Tibial nerve (tissue), 4 donors: ENCODE measurements around the gene PRPSAP2. TPM values are rescaled to one million over a fixed set of nuclear protein-coding genes. Genes with fewer than 3 reads are reported as not detected.
"Not testable (repeated sequence)": the region's sequence is repeated elsewhere in the genome, so short reads cannot be mapped to it uniquely, and the experiment has no call there.

Experiments
- DNase-seq, 2 donors: peaks; one replicate each; pipeline ENCODE4 v3.0.0-alpha.2; 2019; ENCODE audit warnings: low spot score in 2 of 2
- H3K27ac ChIP-seq, 4 donors: fragments of 200-600 bp; sonication (generic) in 3 of 4; one replicate each; pipeline ENCODE4 v1.5.1; 2017 to 2019; ENCODE audit warnings: mild to moderate bottlenecking in 1 of 4
- H3K27me3 ChIP-seq, 2 donors: fragments of 200-600 bp; sonication (generic) in 1 of 2; one replicate each; pipeline versions ENCODE4 v1.5.1 to v1.6.0; 2017 to 2019
- H3K36me3 ChIP-seq, 3 donors: fragments of 200-600 bp; sonication (generic); one replicate each; pipeline ENCODE4 v1.5.1; 2018 to 2019
- H3K4me1 ChIP-seq, 4 donors: fragments of 200-600 bp; sonication (generic) in 3 of 4; one replicate each; pipeline ENCODE4 v1.5.1; 2017 to 2019
- H3K4me3 ChIP-seq, 4 donors: fragments of 200-600 bp; sonication (generic) in 3 of 4; one replicate each; pipeline ENCODE4 v1.5.1; 2017 to 2019; ENCODE audit warnings: mild to moderate bottlenecking in 1 of 4, moderate library complexity in 1 of 4
- H3K9me3 ChIP-seq, 4 donors: fragments of 200-600 bp; sonication (generic) in 3 of 4; one replicate each; pipeline ENCODE4 v1.5.1; 2017 to 2019
- CTCF ChIP-seq, 5 experiments: fragments of 200-600 bp in 3 of 5; fragments of 450-650 bp in 2 of 5; sonication (generic) in 3 of 5; IDR thresholded peaks; one replicate each; pipeline ENCODE4 v1.5.1; 2016 to 2019; ENCODE audit warnings: antibody characterized with exemption in 5 of 5, mild to moderate bottlenecking in 3 of 5, moderate library complexity in 2 of 5
- EP300 ChIP-seq, 2 donors: sonication (generic); formaldehyde crosslinking; IDR thresholded peaks; one replicate each; pipeline ENCODE4 v1.6.1; 2017; ENCODE audit warnings: antibody characterized with exemption in 2 of 2, mild to moderate bottlenecking in 1 of 2
- POLR2A ChIP-seq, 2 donors: fragments of 450-650 bp; IDR thresholded peaks; one replicate each; pipeline ENCODE4 v1.6.1; 2017; ENCODE audit warnings: antibody characterized with exemption in 2 of 2, mild to moderate bottlenecking in 2 of 2, moderate library complexity in 2 of 2
- WGBS, 2 donors: methylation state at CpG; one replicate each; pipeline ENCODE4 v1.1.5; 2018; 5-methylcytosine and 5-hydroxymethylcytosine counted together
- total RNA-seq, 4 donors: library from RNA; depleted of rRNA; stranded (reverse); fragments of >200 nt; gene quantifications; one replicate each; pipeline ENCODE4 v1.1.0, GENCODE V29; 2016

The PRPSAP2 gene
- total RNA-seq, result 10 to 100 TPM; 31.4 to 35.1 (median 33.7) TPM

DNA sequence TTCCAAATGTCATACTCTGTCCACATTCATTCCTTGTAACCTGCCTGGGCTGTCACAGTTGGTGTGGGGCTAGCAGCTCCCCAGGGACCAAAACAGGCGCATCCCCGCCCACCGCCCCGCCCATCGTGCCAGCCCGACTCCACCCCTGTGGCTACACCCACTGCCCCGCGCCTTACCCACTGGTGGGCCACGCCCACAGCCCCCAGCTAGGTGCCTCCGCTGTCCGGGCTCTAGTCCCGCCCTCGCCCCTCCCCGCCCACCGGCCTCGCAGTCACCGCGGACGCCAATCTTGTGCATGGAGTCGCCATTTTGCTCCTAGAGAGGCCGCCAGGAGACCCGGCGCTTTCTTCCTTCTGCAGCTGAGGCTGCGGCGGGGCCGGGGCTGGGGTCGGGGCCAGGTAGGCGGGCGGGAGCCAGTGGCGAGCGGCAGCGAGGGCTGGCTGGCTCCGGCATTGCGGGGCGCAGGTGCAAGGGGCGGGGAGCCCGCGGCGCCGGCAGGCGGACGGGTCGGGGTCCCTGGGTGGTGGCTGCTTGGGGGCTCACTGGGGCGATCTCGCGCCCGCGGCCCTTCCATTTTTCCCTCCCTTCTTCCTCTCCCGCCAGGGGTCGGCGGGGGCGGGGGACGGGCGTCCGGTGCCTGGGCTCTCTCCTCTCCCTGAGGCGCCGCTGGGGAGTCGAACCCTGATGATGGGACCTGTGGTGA lies at the start of gene PRPSAP2:
Gene PRPSAP2 (plus strand): TSS at position 268 of the 703 bp plus-strand sequence. CDS start 7,703 bp downstream, outside the sequence.
- H3K4me3 ChIP-seq, result peak within 1 kb of the TSS; percentile 65 to 88 (median 80)
- peaks cover 0 to 43% (median 22%) of the 10 kb centered on the region in 4 donors for H3K4me1 ChIP-seq
- WGBS, 2 donors, result 0 to 1% methylated on average over 21 to 33 of the region's 58 CpGs
- H3K36me3 ChIP-seq, result no peaks in the 10 kb centered on the region
- H3K27me3 ChIP-seq, result no peaks in the 10 kb centered on the region
- H3K27ac ChIP-seq, result peak within 1 kb of the TSS; percentile 84 to 97 (median 93)
- TF ChIP-seq POLR2A (IDR thresholded peaks at IDR 0.05) (peak in 1 of 2 donors; percentile 39), EP300 (IDR thresholded peaks at IDR 0.05) (peak in 1 of 2 donors; percentile 77), CTCF (IDR thresholded peaks at IDR 0.05) (no peak)
- H3K9me3 ChIP-seq, result no peaks in the 10 kb centered on the region
- DNase-seq, result peak; percentile 87 to 93

GRCh38 chr17:18815924-18816323 lies 42.0 kb upstream of the PRPSAP2 start:
- DNase-seq, H3K36me3 ChIP-seq, H3K27me3 ChIP-seq, H3K9me3 ChIP-seq, H3K4me3 ChIP-seq, H3K27ac ChIP-seq, H3K4me1 ChIP-seq: not testable (repeated sequence)
- WGBS, 2 donors, result 72 to 74% methylated on average over 3 of the region's 3 CpGs

GRCh38 chr17:18816489-18817371 lies 41.2 kb upstream of the PRPSAP2 start:
- H3K36me3 ChIP-seq, H3K4me1 ChIP-seq, H3K4me3 ChIP-seq, H3K9me3 ChIP-seq, H3K27ac ChIP-seq, H3K27me3 ChIP-seq: not testable (repeated sequence)
- peak in 1 of 2 donors; percentile 83 for DNase-seq
- 47 to 50% methylated on average over 9 of the region's 9 CpGs for WGBS, 2 donors
- peak; percentile 28 to 62 (median 55) for TF ChIP-seq CTCF (IDR thresholded peaks at IDR 0.05)

GRCh38 chr17:18821430-18821829 lies 36.5 kb upstream of the PRPSAP2 start:
- not testable (repeated sequence) for H3K36me3 ChIP-seq, H3K4me3 ChIP-seq, H3K9me3 ChIP-seq, H3K4me1 ChIP-seq, H3K27ac ChIP-seq, DNase-seq, H3K27me3 ChIP-seq
- WGBS, 2 donors, result 60 to 75% methylated on average over 3 of the region's 3 CpGs

GRCh38 chr17:18827613-18828012 lies 30.3 kb upstream of the PRPSAP2 start:
- not testable (repeated sequence) for H3K27ac ChIP-seq
- WGBS, 2 donors, result no CpG with 5 or more reads among the region's 1 CpG

DNA sequence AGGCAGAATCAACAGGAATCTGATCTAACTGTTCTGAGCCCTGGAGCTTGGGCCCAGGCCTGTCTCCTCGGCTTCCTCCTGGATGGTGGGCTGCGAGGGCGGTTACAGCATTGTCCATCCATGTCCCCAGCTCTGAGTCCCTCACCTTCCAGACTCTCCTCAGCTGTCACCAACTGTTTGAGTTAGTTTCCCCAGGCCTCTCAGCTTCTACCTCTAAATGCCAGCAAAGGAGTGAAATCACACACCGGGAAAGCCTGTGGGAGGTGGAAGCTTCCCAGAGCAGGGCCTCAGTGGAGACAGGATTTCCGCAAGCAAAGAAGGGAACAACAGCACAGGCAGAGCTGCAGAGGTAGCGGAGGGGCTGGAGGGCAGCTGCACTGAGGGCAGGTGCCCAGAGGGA lies 9.4 kb upstream of the PRPSAP2 start:
- no peak for TF ChIP-seq EP300 (IDR thresholded peaks at IDR 0.05)
- 91 to 97% methylated on average over 6 of the region's 6 CpGs for WGBS, 2 donors
- H3K27ac ChIP-seq, result no peak overlapping the region
- no peaks in the 10 kb centered on the region for H3K9me3 ChIP-seq
- no peak for DNase-seq
- no peak overlapping the region for H3K4me3 ChIP-seq
- no peaks in the 10 kb centered on the region for H3K27me3 ChIP-seq
- no peaks in the 10 kb centered on the region for H3K4me1 ChIP-seq
- no peaks in the 10 kb centered on the region for H3K36me3 ChIP-seq

More at GRCh38 chr17:18827613-18828012, 30.3 kb upstream of the PRPSAP2 start:
- not testable (repeated sequence) for H3K4me3 ChIP-seq, H3K36me3 ChIP-seq, DNase-seq, H3K9me3 ChIP-seq, H3K27me3 ChIP-seq, H3K4me1 ChIP-seq

DNA sequence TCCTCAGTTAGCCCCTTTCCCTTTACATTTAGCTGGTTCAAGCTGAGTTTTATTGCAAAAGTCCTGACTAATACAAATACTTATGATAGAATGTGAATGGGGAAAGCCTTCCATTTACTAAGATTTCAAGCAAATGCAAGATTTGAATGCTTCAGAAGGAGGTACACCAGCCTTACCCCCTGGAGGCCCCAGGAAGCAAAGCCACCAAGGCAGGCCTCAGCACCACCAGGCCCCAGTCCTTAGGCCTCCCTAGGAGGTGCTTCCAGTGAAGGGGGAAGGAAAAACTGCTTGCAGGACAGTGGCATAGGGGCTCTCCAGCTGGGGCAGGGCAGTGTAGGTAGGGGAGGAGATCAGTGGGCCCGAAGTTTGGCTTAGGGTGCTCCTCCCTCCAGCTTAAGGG lies 7.3 kb upstream of the PRPSAP2 start:
- TF ChIP-seq CTCF (IDR thresholded peaks at IDR 0.05), result no peak
- no peak for TF ChIP-seq POLR2A (IDR thresholded peaks at IDR 0.05)
- no peak for TF ChIP-seq EP300 (IDR thresholded peaks at IDR 0.05)
- Histone ChIP-seq H3K27me3 (no peaks in the 10 kb centered on the region), H3K27ac (no peak overlapping the region), H3K4me1 (peaks cover 0 to 9% (median 3%) of the 10 kb centered on the region in 4 donors), H3K36me3 (no peaks in the 10 kb centered on the region), H3K9me3 (no peaks in the 10 kb centered on the region), H3K4me3 (no peak overlapping the region)
- WGBS, 2 donors, result 74 to 75% methylated on average over 1 of the region's 1 CpG
- no peak for DNase-seq
